Uterus (tissue), 4 donors: Measurements from ENCODE around the gene GUSB. TPM values are rescaled to one million over a fixed set of nuclear protein-coding genes. Genes with fewer than 3 reads are reported as not detected.

Experiments used
- DNase-seq, 2 donors: peaks; one replicate each; pipeline ENCODE4 v3.0.0-alpha.2; 2019 to 2020
- H3K27ac ChIP-seq, 2 donors: fragments of 200-600 bp; sonication (generic); 1 replicate in 1 of 2; 2 replicates in 1 of 2; pipeline ENCODE4 v1.5.1; 2016 to 2018
- H3K27me3 ChIP-seq, 2 donors: fragments of 200-600 bp; sonication (generic); one replicate each; pipeline ENCODE4 v1.5.1; 2018 to 2019; ENCODE audit warnings: control low read depth in 1 of 2
- H3K36me3 ChIP-seq, 2 donors: fragments of 200-600 bp; sonication (generic); one replicate each; pipeline ENCODE4 v1.5.1; 2019; ENCODE audit warnings: control low read depth in 1 of 2
- H3K4me1 ChIP-seq, 2 donors: fragments of 200-600 bp; sonication (generic); one replicate each; pipeline ENCODE4 v1.5.1; 2018 to 2019; ENCODE audit warnings: control low read depth in 1 of 2
- H3K4me3 ChIP-seq, 2 donors: fragments of 200-600 bp; sonication (generic); 1 replicate in 1 of 2; 2 replicates in 1 of 2; pipeline ENCODE4 v1.5.1; 2018 to 2019; ENCODE audit warnings: mild to moderate bottlenecking in 1 of 2
- H3K9me3 ChIP-seq, 2 donors: fragments of 200-600 bp; sonication (generic); one replicate each; pipeline ENCODE4 v1.5.1; 2019; ENCODE audit warnings: control low read depth in 1 of 2
- POLR2A ChIP-seq, 2 donors: fragments of 450-650 bp; IDR thresholded peaks; one replicate each; pipeline ENCODE4 v1.6.1; 2016; ENCODE audit warnings: antibody characterized with exemption in 2 of 2, mild to moderate bottlenecking in 1 of 2, moderate library complexity in 1 of 2
- intact Hi-C: fragments of 100-400 bp; cut with DNase I; formaldehyde crosslinking; loops from one replicate; pipeline ENCODE4 v1.15.1; 2023; ENCODE audit warnings: low total_unique reads
- total RNA-seq, 4 donors: library from RNA; depleted of rRNA in 3 of 4; stranded (reverse); fragments of >200 nt in 3 of 4; gene quantifications; one replicate each; pipeline versions ENCODE4 v1.1.0 to v1.2.4, GENCODE V29; 2014 to 2023
- TF ChIP-seq, protein P1 (sequence below), 4 experiments: fragments of 200-600 bp in 2 of 4; fragments of 450-650 bp in 2 of 4; sonication (generic) in 2 of 4; IDR thresholded peaks; one replicate each; pipeline ENCODE4 v1.5.1; 2016 to 2019; ENCODE audit warnings: antibody characterized with exemption in 4 of 4, mild to moderate bottlenecking in 2 of 4, moderate library complexity in 1 of 4
- donor health status: DM: yes; HTN: yes; CAD: no.

The GUSB gene
- total RNA-seq, 4 donors from 2014 or later, result 8.2 to 48.9 (median 32.8) TPM

DNA sequence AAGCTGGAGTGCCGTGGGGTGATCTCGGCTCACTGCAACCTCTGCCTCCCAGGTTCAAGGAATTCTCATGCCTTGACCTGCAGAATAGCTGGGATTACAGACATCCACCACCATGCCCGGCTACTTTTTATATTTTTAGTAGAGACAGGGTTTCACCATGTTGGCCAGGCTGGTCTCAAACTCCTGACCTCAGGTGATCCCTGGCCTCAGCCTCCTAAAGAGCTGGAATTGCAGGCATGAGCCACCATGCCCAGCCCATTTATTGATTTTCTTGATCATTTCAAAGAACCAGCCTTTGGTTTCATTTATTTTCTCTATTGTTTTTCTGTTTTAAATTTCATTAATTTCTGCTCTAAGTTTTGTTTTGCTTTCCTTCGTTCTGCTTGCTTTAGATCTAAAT, 50.3 kb downstream of the GUSB start:
- intact Hi-C loops, result no loop called here
- TF ChIP-seq, protein P1, sequence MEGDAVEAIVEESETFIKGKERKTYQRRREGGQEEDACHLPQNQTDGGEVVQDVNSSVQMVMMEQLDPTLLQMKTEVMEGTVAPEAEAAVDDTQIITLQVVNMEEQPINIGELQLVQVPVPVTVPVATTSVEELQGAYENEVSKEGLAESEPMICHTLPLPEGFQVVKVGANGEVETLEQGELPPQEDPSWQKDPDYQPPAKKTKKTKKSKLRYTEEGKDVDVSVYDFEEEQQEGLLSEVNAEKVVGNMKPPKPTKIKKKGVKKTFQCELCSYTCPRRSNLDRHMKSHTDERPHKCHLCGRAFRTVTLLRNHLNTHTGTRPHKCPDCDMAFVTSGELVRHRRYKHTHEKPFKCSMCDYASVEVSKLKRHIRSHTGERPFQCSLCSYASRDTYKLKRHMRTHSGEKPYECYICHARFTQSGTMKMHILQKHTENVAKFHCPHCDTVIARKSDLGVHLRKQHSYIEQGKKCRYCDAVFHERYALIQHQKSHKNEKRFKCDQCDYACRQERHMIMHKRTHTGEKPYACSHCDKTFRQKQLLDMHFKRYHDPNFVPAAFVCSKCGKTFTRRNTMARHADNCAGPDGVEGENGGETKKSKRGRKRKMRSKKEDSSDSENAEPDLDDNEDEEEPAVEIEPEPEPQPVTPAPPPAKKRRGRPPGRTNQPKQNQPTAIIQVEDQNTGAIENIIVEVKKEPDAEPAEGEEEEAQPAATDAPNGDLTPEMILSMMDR (IDR thresholded peaks at IDR 0.05), result no peak
- no peak for TF ChIP-seq POLR2A (IDR thresholded peaks at IDR 0.05)
- no peaks in the 10 kb centered on the region for H3K4me1 ChIP-seq
- no peak overlapping the region for H3K27ac ChIP-seq
- no peak for DNase-seq
- no peaks in the 10 kb centered on the region for H3K27me3 ChIP-seq
- H3K36me3 ChIP-seq, result no peaks in the 10 kb centered on the region
- H3K9me3 ChIP-seq, result no peaks in the 10 kb centered on the region
- H3K4me3 ChIP-seq, result no peak overlapping the region

DNA sequence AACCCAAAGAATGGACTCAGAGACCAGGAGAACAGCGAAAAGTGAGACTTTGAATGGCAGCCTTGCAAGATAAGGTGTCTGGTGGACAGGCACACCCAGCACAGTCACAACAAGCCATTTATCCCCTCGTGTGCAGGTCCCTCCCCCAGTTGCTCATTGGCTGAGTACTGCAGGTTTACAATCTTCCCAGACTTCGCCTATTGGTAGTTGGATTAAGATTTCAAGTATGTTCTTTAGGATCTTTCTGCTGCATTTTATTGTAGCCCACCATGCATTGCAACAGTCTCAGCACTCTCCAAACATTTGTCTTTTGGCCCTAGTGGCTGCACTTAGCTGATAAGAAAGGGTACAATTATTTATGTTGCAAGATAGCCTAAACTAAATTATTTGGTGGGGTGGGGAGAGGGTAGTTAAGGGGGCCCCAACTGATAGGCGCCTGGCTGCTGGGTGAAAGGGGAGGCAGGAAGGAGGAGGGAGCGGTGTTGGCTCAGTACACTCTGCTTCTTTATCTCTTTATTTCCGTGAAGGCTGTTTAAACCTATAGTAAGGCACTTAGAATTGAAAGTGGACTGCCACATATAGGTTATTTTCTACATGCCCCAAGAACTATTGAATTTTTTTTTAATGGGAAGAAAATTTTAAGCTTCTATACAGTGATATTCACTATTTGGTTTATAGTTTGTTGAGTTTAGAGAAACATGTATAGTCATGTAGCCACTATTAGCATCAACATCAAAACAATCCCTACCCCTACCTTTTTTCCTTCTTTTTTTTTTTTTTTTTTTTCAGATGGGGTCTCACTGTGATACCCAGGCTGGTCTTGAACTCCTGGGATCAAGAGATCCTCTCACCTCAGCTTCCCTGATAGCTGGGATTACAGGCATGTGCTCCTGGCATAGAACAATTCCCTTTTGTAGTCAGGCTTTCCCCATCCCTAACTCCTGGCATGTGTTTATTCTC, 54.2 kb downstream of the GUSB start:
- Histone ChIP-seq H3K9me3 (no peaks in the 10 kb centered on the region), H3K4me3 (no peak overlapping the region), H3K36me3 (no peaks in the 10 kb centered on the region), H3K4me1 (no peaks in the 10 kb centered on the region), H3K27me3 (no peaks in the 10 kb centered on the region), H3K27ac (no peak overlapping the region)
- intact Hi-C loops, result no loop called here
- TF ChIP-seq, protein P1 (IDR thresholded peaks at IDR 0.05), result no peak
- DNase-seq, result no peak

DNA sequence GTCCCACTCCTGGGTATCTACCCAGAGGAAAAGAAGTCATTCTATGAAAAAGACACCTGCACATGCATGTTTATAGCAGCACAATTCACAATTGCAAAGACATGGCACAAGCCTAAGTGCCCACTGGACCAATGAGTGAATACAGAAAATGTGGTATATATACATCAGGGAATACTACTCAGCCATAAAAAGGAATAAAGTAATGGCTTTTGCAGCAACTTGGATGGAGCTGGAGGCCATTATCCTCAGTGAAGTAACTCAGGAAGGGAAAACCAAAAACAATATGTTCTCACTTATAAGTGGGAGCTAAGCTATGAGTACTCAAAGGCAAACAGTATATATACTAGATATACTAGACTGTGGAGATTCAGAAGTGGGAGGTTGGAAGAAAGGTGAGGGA, 55.4 kb downstream of the GUSB start:
- TF ChIP-seq, protein P1 (IDR thresholded peaks at IDR 0.05), result no peak
- no peak for TF ChIP-seq POLR2A (IDR thresholded peaks at IDR 0.05)
- intact Hi-C loops, result no loop called here
- Histone ChIP-seq H3K36me3 (no peaks in the 10 kb centered on the region), H3K4me1 (no peaks in the 10 kb centered on the region), H3K4me3 (no peak overlapping the region), H3K27ac (no peak overlapping the region), H3K27me3 (no peaks in the 10 kb centered on the region), H3K9me3 (no peaks in the 10 kb centered on the region)
- DNase-seq, result no peak

DNA sequence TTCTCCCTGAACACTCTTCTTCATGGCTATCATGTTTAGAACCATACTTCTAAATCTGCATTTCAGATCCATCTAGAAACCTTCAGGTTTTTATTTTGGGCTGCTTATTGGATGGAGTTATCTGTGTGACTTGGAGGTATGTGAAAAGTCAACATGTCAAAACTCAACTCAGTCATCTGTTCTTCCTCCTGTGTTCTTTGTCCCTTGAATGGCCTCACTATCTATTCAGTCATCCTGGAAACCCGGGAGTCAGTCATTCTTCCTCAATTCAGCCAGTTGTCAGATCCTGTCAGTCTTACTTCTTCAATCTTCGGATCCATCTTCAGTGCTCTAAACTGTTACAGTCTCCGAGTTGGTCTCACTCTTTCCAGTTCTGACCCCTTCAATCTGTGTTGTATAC, 57.0 kb downstream of the GUSB start:
- TF ChIP-seq, protein P1 (IDR thresholded peaks at IDR 0.05), result no peak
- TF ChIP-seq POLR2A (IDR thresholded peaks at IDR 0.05), result no peak
- DNase-seq, result no peak
- Histone ChIP-seq H3K36me3 (no peaks in the 10 kb centered on the region), H3K4me1 (no peaks in the 10 kb centered on the region), H3K9me3 (no peaks in the 10 kb centered on the region), H3K27ac (no peak overlapping the region), H3K27me3 (no peaks in the 10 kb centered on the region), H3K4me3 (no peak overlapping the region)
- intact Hi-C loops, result no loop called here

DNA sequence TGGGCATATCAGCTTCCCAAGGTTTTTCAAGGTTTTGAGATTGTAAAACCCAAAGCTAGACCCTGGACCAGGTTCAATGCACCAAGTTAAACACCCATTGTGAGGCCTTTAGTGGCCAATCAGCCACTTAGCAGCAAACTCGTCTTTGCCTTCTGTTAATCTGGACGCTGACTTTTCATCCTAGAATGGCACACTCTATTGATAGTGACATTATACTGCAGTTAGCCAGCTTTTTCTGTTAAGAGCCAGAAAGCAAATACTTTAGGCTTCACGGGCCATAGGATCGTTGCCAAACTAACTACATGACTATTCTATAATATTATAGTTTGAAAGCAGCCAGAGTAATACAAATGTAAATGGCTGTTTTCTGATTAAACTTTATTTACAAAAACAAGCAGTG, 57.8 kb downstream of the GUSB start:
- no peaks in the 10 kb centered on the region for H3K27me3 ChIP-seq
- H3K27ac ChIP-seq, result no peak overlapping the region
- no peak for DNase-seq
- intact Hi-C loops, result no loop called here
- H3K4me1 ChIP-seq, result no peaks in the 10 kb centered on the region
- H3K9me3 ChIP-seq, result no peaks in the 10 kb centered on the region
- no peaks in the 10 kb centered on the region for H3K36me3 ChIP-seq
- TF ChIP-seq POLR2A (IDR thresholded peaks at IDR 0.05), result no peak
- TF ChIP-seq, protein P1 (IDR thresholded peaks at IDR 0.05), result no peak
- no peak overlapping the region for H3K4me3 ChIP-seq
